Naive thymus-derived CD8-positive, alpha-beta T cell (primary cell): ENCODE measurements around the gene SEMA3C. TPM values are rescaled to one million over a fixed set of nuclear protein-coding genes. Genes with fewer than 3 reads are reported as not detected.

Source experiments
- ATAC-seq, 2 donors: fragments of 150-1000 bp; cut with Tn5 transposase in 1 of 2; sonication (Bioruptor Pico), chemical (Tn5 transposase) in 1 of 2; 1 replicate in 1 of 2; 2 replicates in 1 of 2; pipeline ENCODE4 v1.10.0; 2021; ENCODE audit warnings: mild to moderate bottlenecking in 2 of 2, moderate library complexity in 2 of 2
- POLR2A ChIA-PET: fragments of 350-600 bp; sonication (Branson Sonifier 250); formaldehyde crosslinking; loops from one replicate; lab custom pipeline; 2021; ENCODE audit warnings: antibody characterized with exemption; lab: Charles Lee
- DNase-seq, 10 donors: peaks; one replicate each; pipeline versions ENCODE4 v3.0.0 to v3.0.0-alpha.2; 2020 to 2022
- H3K27ac Mint-ChIP-seq, 10 donors: one replicate each; pipeline ENCODE4 v1.8.0; 2020 to 2022; ENCODE audit warnings: mild to moderate bottlenecking in 10 of 10, mixed read lengths in 10 of 10, moderate library complexity in 4 of 10, inconsistent platforms in 1 of 10
- H3K27me3 Mint-ChIP-seq, 5 donors: one replicate each; pipeline ENCODE4 v1.8.0; 2021 to 2022; ENCODE audit warnings: mixed read lengths in 5 of 5
- H3K36me3 Mint-ChIP-seq, 3 donors: one replicate each; pipeline ENCODE4 v1.8.0; 2020 to 2022; ENCODE audit warnings: mixed read lengths in 3 of 3, mild to moderate bottlenecking in 2 of 3, inconsistent platforms in 1 of 3
- H3K4me1 Mint-ChIP-seq, 4 donors: one replicate each; pipeline ENCODE4 v1.8.0; 2021 to 2022; ENCODE audit warnings: mixed read lengths in 4 of 4
- H3K4me3 Mint-ChIP-seq, 10 donors: one replicate each; pipeline ENCODE4 v1.8.0; 2020 to 2022; ENCODE audit warnings: mild to moderate bottlenecking in 10 of 10, mixed read lengths in 10 of 10, moderate library complexity in 6 of 10, inconsistent platforms in 1 of 10
- H3K9me3 Mint-ChIP-seq, 9 donors: one replicate each; pipeline ENCODE4 v1.8.0; 2020 to 2022; ENCODE audit warnings: mixed read lengths in 9 of 9, mild to moderate bottlenecking in 3 of 9, inconsistent platforms in 1 of 9, moderate library complexity in 1 of 9
- polyA plus RNA-seq, 3 donors: library from polyadenylated mRNA; unstranded; fragments of 300-500 nt; fragmentation: Illumina TruSeq; gene quantifications; one replicate each; pipeline ENCODE4 v1.2.3, GENCODE V29; 2021
- total RNA-seq, 8 experiments: library from RNA in 2 of 8; stranded (reverse) in 2 of 8; gene quantifications; one replicate each; pipeline ENCODE4 v1.2.3 and lab custom pipeline; 2021 to 2026

Gene SEMA3C
- total and polyA plus RNA-seq, 5 experiments from 2014 or later, result not detected

DNA sequence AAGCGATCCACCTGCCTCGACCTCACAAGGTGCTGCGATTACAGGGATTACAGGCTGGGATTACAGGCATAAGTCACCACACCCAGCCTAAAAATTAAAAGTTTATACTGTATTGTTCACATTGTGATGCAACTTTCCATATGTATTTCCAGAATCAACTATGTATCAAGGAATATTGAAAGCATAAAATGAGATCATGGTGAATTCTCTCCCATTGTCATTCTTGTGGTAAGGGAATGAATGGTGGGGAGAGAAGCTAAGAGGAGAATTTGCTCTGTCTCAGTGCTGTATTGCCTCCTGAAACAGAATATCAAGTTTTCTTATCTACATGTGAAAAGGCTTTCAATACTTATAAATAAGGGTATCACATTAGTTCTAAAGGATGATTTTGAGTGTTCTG, 198.7 kb downstream of the SEMA3C start:
- DNase-seq (no peak), ATAC-seq (no peak)
- H3K9me3 Mint-ChIP-seq, result peaks cover 0 to 3% (median 0%) of the 10 kb centered on the region in 9 donors
- H3K4me1 Mint-ChIP-seq, result no peaks in the 10 kb centered on the region
- peaks cover 0 to 5% (median 0%) of the 10 kb centered on the region in 5 donors for H3K27me3 Mint-ChIP-seq
- POLR2A ChIA-PET, result no interaction called here
- no peak overlapping the region for H3K27ac Mint-ChIP-seq
- no peak overlapping the region for H3K4me3 Mint-ChIP-seq
- H3K36me3 Mint-ChIP-seq, result no peaks in the 10 kb centered on the region

DNA sequence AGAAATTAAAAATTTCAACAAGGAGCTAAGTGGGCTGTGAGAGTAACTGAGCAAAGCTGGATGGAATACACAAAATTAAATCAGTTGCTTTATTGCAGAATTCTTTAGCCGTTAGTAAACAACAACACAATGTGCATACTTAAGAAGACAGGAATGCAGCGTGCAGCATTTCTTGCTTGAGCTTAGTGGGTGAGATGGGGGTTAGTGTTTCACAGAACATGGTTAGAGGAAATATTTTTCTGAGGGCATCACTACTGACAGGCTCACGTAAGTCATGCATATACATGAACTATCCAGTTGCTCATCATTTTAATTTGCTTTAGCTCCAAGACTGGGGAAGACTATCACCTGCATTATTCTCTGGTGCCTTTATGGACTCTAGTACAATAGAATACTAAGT, 199.6 kb downstream of the SEMA3C start:
- peaks cover 0 to 3% (median 0%) of the 10 kb centered on the region in 5 donors for H3K27me3 Mint-ChIP-seq
- ATAC-seq (no peak), DNase-seq (no peak)
- no peaks in the 10 kb centered on the region for H3K36me3 Mint-ChIP-seq
- no peak overlapping the region for H3K4me3 Mint-ChIP-seq
- H3K27ac Mint-ChIP-seq, result no peak overlapping the region
- POLR2A ChIA-PET, result no interaction called here
- H3K9me3 Mint-ChIP-seq, result peaks cover 0 to 3% (median 0%) of the 10 kb centered on the region in 9 donors
- H3K4me1 Mint-ChIP-seq, result no peaks in the 10 kb centered on the region

DNA sequence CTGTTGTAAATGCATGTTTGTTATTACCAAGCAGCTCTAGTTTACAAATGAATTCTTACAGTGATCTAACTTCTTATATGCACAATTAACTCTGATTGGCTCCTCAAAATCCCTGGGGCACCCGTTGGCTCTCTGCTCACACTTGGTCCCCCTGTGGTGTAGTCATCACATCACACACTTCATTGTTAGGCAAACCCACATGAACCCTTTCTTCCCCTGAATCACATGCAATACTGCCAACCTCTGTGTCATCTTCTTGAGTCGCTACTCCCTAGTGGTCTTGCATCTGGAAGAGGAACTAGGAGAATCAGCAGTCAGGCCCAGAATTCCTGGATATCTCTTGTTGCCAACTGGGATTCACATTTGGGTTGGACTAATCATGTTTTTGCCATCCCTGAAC, 207.3 kb downstream of the SEMA3C start:
- peaks cover 0 to 4% (median 0%) of the 10 kb centered on the region in 3 donors for H3K36me3 Mint-ChIP-seq
- DNase-seq (no peak), ATAC-seq (no peak)
- H3K9me3 Mint-ChIP-seq, result no peaks in the 10 kb centered on the region
- H3K27ac Mint-ChIP-seq, result no peak overlapping the region
- no peaks in the 10 kb centered on the region for H3K4me1 Mint-ChIP-seq
- POLR2A ChIA-PET, result no interaction called here
- peaks cover 0 to 7% (median 1%) of the 10 kb centered on the region in 5 donors for H3K27me3 Mint-ChIP-seq
- no peak overlapping the region for H3K4me3 Mint-ChIP-seq

DNA sequence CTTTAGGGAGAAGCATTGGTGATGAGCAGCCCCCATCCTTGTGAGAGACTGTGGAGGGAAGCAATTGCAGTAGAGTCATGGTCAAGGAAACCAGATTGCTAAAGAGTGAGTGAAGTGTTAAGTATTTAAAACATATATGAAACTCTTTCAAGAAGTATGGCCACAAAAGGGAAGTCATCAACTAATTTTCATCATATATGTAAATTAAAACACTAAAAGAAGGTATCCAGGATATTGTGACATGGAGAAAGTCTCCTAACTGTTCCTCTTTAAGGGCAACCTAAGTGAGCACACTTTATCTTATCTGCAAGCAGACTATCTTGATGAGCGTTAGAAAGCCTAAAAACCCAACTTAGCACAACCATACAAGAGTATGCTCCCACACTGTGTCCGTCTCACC, 210.7 kb downstream of the SEMA3C start:
- no peak for ATAC-seq
- POLR2A ChIA-PET, result no interaction called here

GRCh38 chr7:80707318-80707717, 211.5 kb downstream of the SEMA3C start:
- H3K36me3 Mint-ChIP-seq, result no peaks in the 10 kb centered on the region
- DNase-seq (no peak), ATAC-seq (no peak)
- no peak overlapping the region for H3K27ac Mint-ChIP-seq
- POLR2A ChIA-PET, result no interaction called here
- H3K27me3 Mint-ChIP-seq, result peaks cover 0 to 9% (median 0%) of the 10 kb centered on the region in 5 donors
- H3K9me3 Mint-ChIP-seq, result no peaks in the 10 kb centered on the region
- H3K4me1 Mint-ChIP-seq, result no peaks in the 10 kb centered on the region
- no peak overlapping the region for H3K4me3 Mint-ChIP-seq

More for the DNA sequence above, 210.7 kb downstream of the SEMA3C start:
- no peak for DNase-seq
- Mint-ChIP-seq H3K4me1 (no peaks in the 10 kb centered on the region), H3K36me3 (peaks cover 0 to 4% (median 0%) of the 10 kb centered on the region in 3 donors), H3K27ac (no peak overlapping the region), H3K9me3 (no peaks in the 10 kb centered on the region), H3K4me3 (no peak overlapping the region), H3K27me3 (peaks cover 0 to 10% (median 1%) of the 10 kb centered on the region in 5 donors)

DNA sequence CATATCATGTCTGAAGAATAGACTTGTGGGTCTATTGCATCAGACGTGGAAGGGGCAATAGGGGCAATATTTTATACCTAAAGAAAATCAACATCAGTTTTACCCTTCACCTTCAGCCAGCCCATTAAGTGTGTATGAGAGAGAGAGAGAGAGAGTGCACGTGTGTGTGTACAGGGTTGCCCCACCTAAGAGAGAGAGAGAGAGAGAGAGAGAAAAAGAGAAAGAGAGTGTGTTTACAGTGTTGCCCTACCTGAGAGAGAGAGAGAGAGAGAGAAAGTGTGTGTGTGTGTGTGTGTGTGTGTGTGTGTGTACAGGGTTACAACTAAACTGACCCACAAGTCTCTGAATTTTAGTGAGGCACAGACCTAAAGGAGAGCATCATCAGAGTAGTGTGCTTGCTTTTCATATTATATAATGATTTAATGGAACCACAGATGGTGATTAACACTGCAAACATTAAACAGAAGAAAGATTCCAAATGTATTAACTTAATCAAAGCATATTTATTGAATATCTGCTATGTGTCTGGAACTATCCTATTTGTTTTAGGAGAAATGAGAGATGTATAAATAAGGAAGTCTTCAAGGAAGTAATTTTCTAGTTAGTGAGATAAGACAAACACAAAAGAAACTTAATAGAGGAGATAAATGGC, 213.6 kb downstream of the SEMA3C start:
- ATAC-seq (no peak), DNase-seq (no peak)
- POLR2A ChIA-PET, result no interaction called here
- Mint-ChIP-seq H3K27me3 (peaks cover 0 to 11% (median 0%) of the 10 kb centered on the region in 5 donors), H3K36me3 (no peaks in the 10 kb centered on the region), H3K4me1 (no peaks in the 10 kb centered on the region), H3K27ac (no peak overlapping the region), H3K9me3 (no peaks in the 10 kb centered on the region), H3K4me3 (no peak overlapping the region)

- Mint-ChIP-seq H3K27me3 (peaks cover 0 to 8% (median 0%) of the 10 kb centered on the region in 5 donors), H3K36me3 (no peaks in the 10 kb centered on the region), H3K9me3 (no peaks in the 10 kb centered on the region), H3K27ac (no peak overlapping the region), H3K4me3 (no peak overlapping the region), H3K4me1 (no peaks in the 10 kb centered on the region)
- DNase-seq (no peak), ATAC-seq (no peak)
- POLR2A ChIA-PET, result no interaction called here
These were observed 215.6 kb downstream of the SEMA3C start for GRCh38 chr7:80703272-80703671.

DNA sequence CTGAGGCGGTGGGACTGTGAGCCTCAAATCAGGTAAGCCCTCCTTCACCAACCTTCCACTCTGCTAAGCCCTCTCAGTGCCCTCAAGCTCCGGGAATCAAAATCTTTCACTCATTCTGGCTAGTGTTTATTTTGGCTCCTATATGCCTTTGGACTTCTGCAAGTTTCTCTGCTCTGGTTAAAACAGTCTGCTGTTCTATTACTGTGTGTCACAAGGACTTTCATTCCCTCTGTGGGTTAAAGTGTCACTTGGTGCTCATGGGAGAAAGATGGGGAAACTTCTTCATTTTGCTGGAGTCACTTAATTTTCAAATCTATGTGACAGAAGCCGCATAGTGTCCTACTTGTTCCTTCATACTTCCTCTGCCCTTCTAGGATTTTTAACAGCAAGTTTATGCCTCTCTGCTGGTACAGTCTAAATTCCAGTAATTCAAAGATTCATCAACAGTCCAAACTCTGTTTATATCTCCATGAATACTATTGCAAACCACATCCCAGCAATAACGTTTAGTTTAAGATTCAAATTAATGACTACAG, 219.1 kb downstream of the SEMA3C start:
- DNase-seq (no peak), ATAC-seq (no peak)
- Mint-ChIP-seq H3K27me3 (peaks cover 0 to 8% (median 2%) of the 10 kb centered on the region in 5 donors), H3K9me3 (no peaks in the 10 kb centered on the region), H3K27ac (no peak overlapping the region), H3K36me3 (no peaks in the 10 kb centered on the region), H3K4me3 (no peak overlapping the region), H3K4me1 (no peaks in the 10 kb centered on the region)
- POLR2A ChIA-PET, result no interaction called here

- Mint-ChIP-seq H3K27me3 (peaks cover 0 to 8% (median 2%) of the 10 kb centered on the region in 5 donors), H3K4me1 (no peaks in the 10 kb centered on the region), H3K4me3 (no peak overlapping the region), H3K9me3 (peaks cover 0 to 2% (median 0%) of the 10 kb centered on the region in 9 donors), H3K27ac (no peak overlapping the region), H3K36me3 (no peaks in the 10 kb centered on the region)
- no peak for ATAC-seq
- POLR2A ChIA-PET, result no interaction called here
- DNase-seq, result peak in 3 of 10 donors; percentile 12 to 23 (median 14)
These were observed 219.7 kb downstream of the SEMA3C start for GRCh38 chr7:80699045-80699638.
